HCT116 (cell line): ENCODE measurements around the gene DCAF5. TPM values are rescaled to one million over a fixed set of nuclear protein-coding genes. Genes with fewer than 3 reads are reported as not detected.

Source experiments
- ATAC-seq: fragments of 200-7000 bp; cut with Tn5 transposase; 2 replicates; pipeline ENCODE4 v1.9.1; 2020; ENCODE audit warnings: mild to moderate bottlenecking, moderate library complexity
- BruUV-seq: library from RNA; stranded (reverse); fragments of 400-500 nt; replicated peaks from 2 replicates; lab custom pipeline; 2021; lab: Mats Ljungman, UMichigan
- CTCF ChIA-PET: fragments of 300-600 bp; sonication (Branson Sonifier 250); formaldehyde crosslinking; loops from one replicate; lab custom pipeline; 2021; ENCODE audit warnings: antibody characterized with exemption; lab: Charles Lee
- POLR2A ChIA-PET: fragments of 300-600, 350-600 bp; sonication (Branson Sonifier 250); formaldehyde crosslinking; loops from one replicate; lab custom pipeline; 2021; ENCODE audit warnings: antibody characterized with exemption; lab: Charles Lee
- RAD21 ChIA-PET, 2 experiments: fragments of 300-600 bp; sonication (Branson Sonifier 250); formaldehyde crosslinking; loops; one replicate each; lab custom pipeline; 2023; ENCODE audit warnings: low total read pairs in 2 of 2; ENCODE audit not compliant: uncharacterized antibody in 2 of 2, unreplicated experiment in 2 of 2, low non-redundant PET in 1 of 2; lab: Charles Lee
- DNase-seq: peaks from one replicate; pipeline ENCODE4 v3.0.0-alpha.2; 2010; ENCODE audit warnings: low read depth, low spot score
- H2AFZ ChIP-seq: fragments of 200-600 bp; shearing (Covaris generic), sonication (generic); 2 replicates; pipeline ENCODE4 v1.6.1; 2017; ENCODE audit warnings: low read depth, mixed run types, mixed read lengths, antibody characterized with exemption, low read length; ENCODE audit not compliant: poor library complexity, severe bottlenecking
- H3K27ac ChIP-seq: 2 replicates; pipeline ENCODE4 v1.5.1; 2012; ENCODE audit warnings: low read depth, low read length
- H3K27me3 ChIP-seq: fragments of 200-600 bp; sonication (generic); 2 replicates; pipeline ENCODE4 v1.6.1; 2016; ENCODE audit warnings: mixed run types, low read length, mixed read lengths; ENCODE audit not compliant: insufficient read depth
- H3K36me3 ChIP-seq, 2 experiments: fragments of 200-500 bp in 1 of 2; fragments of 200-600 bp in 1 of 2; sonication (Bioruptor generic) in 1 of 2; sonication (generic) in 1 of 2; 2 replicates each; pipeline versions ENCODE4 v1.5.1 to v1.6.1; 2014 to 2016; ENCODE audit warnings: low read length in 2 of 2, inconsistent platforms in 1 of 2, mixed read lengths in 1 of 2, mixed run types in 1 of 2; ENCODE audit not compliant: insufficient read depth in 2 of 2, control insufficient read depth in 1 of 2
- H3K4me1 ChIP-seq, 2 experiments: fragments of 200-600 bp in 1 of 2; sonication (generic) in 1 of 2; 2 replicates each; pipeline versions ENCODE4 v1.5.1 to v1.6.1; 2012 to 2017; ENCODE audit warnings: low read length in 2 of 2, inconsistent platforms in 1 of 2, mild to moderate bottlenecking in 1 of 2, mixed read lengths in 1 of 2, mixed run types in 1 of 2, moderate library complexity in 1 of 2; ENCODE audit not compliant: insufficient read depth in 2 of 2, control insufficient read depth in 1 of 2
- H3K4me2 ChIP-seq: fragments of 200-600 bp; sonication (generic); 2 replicates; pipeline ENCODE4 v1.6.1; 2017; ENCODE audit warnings: mixed run types, low read length, mixed read lengths
- H3K4me3 ChIP-seq, 2 experiments: fragments of 200-600 bp in 1 of 2; sonication (generic) in 1 of 2; replicated peaks in 1 of 2; 2 replicates each; pipeline ENCODE4 v1.5.1; 2011 to 2016; ENCODE audit warnings: low read length in 2 of 2, control low read depth in 1 of 2, low read depth in 1 of 2, mild to moderate bottlenecking in 1 of 2, mixed read lengths in 1 of 2, mixed run types in 1 of 2
- H3K79me2 ChIP-seq: fragments of 200-600 bp; sonication (generic); 2 replicates; pipeline ENCODE4 v1.6.1; 2017; ENCODE audit warnings: mild to moderate bottlenecking, mixed run types, low read length, moderate library complexity, mixed read lengths; ENCODE audit not compliant: insufficient read depth
- H3K9ac ChIP-seq: fragments of 200-600 bp; sonication (generic); 2 replicates; pipeline ENCODE4 v1.6.1; 2016; ENCODE audit warnings: low read length, mixed read lengths
- H3K9me2 ChIP-seq: fragments of 200-600 bp; sonication (generic), shearing (Covaris generic); 2 replicates; pipeline ENCODE4 v1.6.1; 2017; ENCODE audit warnings: mixed run types, mild to moderate bottlenecking, moderate library complexity; ENCODE audit not compliant: insufficient read depth
- H3K9me3 ChIP-seq, 2 experiments: fragments of 200-500 bp in 1 of 2; fragments of 200-600 bp in 1 of 2; sonication (Bioruptor generic) in 1 of 2; sonication (generic) in 1 of 2; 2 replicates each; pipeline ENCODE4 v1.6.1; 2014 to 2017; ENCODE audit warnings: low read length in 2 of 2, mixed read lengths in 2 of 2, inconsistent platforms in 1 of 2, low read depth in 1 of 2, mild to moderate bottlenecking in 1 of 2, mixed run types in 1 of 2, moderate library complexity in 1 of 2; ENCODE audit not compliant: control insufficient read depth in 1 of 2, insufficient read depth in 1 of 2
- H4K20me1 ChIP-seq: fragments of 200-600 bp; sonication (generic), shearing (Covaris generic); 2 replicates; pipeline ENCODE4 v1.6.1; 2017; ENCODE audit warnings: mixed run types, mild to moderate bottlenecking, moderate library complexity; ENCODE audit not compliant: insufficient read depth
- FOSL1 ChIP-seq: IDR thresholded peaks from 2 replicates; pipeline ENCODE4 v1.6.1; 2012; ENCODE audit warnings: low read depth
- MAX ChIP-seq: IDR thresholded peaks from 2 replicates; pipeline ENCODE4 v1.6.1; 2012
- POLR2AphosphoS5 ChIP-seq: IDR thresholded peaks from 2 replicates; pipeline ENCODE4 v1.6.1; 2011; ENCODE audit warnings: mild to moderate bottlenecking, low read depth, low read length, moderate library complexity
- REST ChIP-seq: IDR thresholded peaks from 2 replicates; pipeline ENCODE4 v1.6.1; 2012; ENCODE audit warnings: low read depth
- SRF ChIP-seq: IDR thresholded peaks from 2 replicates; pipeline ENCODE4 v1.6.1; 2012; ENCODE audit warnings: low read depth
- intact Hi-C: fragments of 100-400 bp; cut with micrococcal nuclease; formaldehyde crosslinking; loops from 2 replicates; pipeline ENCODE4 v1.10.0; 2022
- total RNA-seq: library from RNA; stranded (reverse); gene quantifications from one replicate; pipeline ENCODE4 v1.2.1, GENCODE V29; 2021; ENCODE audit not compliant: unreplicated experiment

Gene DCAF5
- total RNA-seq, 1 experiment from 2014 or later = 27.1 TPM

GRCh38 chr14:69042787-69043444, 110.0 kb downstream of the DCAF5 start:
- intact Hi-C loops = no loop called here
- no peaks in the 10 kb centered on the region for H3K27me3 ChIP-seq
- POLR2A ChIA-PET = no interaction called here
- BruUV-seq = no TSS peak
- no peaks in the 10 kb centered on the region for H3K9me3 ChIP-seq
- peaks cover 8 to 19% of the 10 kb centered on the region in 2 experiments; a peak in 3 of 4 replicates for H3K4me1 ChIP-seq
- H4K20me1 ChIP-seq = no peaks in the 10 kb centered on the region
- no peaks in the 10 kb centered on the region for H3K36me3 ChIP-seq
- DNase-seq (no peak), ATAC-seq (no peak)
- H3K4me3 ChIP-seq = no peak overlapping the region
- CTCF ChIA-PET = no interaction called here
- RAD21 ChIA-PET = no interaction called here
- no peak overlapping the region for H3K27ac ChIP-seq
- TF ChIP-seq REST = no peak
- no peak for TF ChIP-seq FOSL1
- TF ChIP-seq MAX = no peak
- TF ChIP-seq SRF = no peak
- TF ChIP-seq POLR2AphosphoS5 = no peak
- H3K9me2 ChIP-seq = no peaks in the 10 kb centered on the region
- H3K79me2 ChIP-seq = no peaks in the 10 kb centered on the region
- no peak overlapping the region for H3K4me2 ChIP-seq
- H2AFZ ChIP-seq = no peak overlapping the region
- H3K9ac ChIP-seq = no peak overlapping the region
